Peyer's patch (tissue), 4 donors: ENCODE data around the gene EFCAB5. TPM values are rescaled to one million over a fixed set of nuclear protein-coding genes. Genes with fewer than 3 reads are reported as not detected.
"Not testable (repeated sequence)": the region's sequence is repeated elsewhere in the genome, so short reads cannot be mapped to it uniquely, and the experiment has no call there.

Experiments used
- DNase-seq, 3 donors: peaks; one replicate each; pipeline ENCODE4 v3.0.0-alpha.2; 2017 to 2019
- H3K27ac ChIP-seq, 4 donors: fragments of 200-600 bp; sonication (generic); one replicate each; pipeline ENCODE4 v1.5.1; 2016 to 2019
- H3K27me3 ChIP-seq, 2 donors: fragments of 200-600 bp; sonication (generic); one replicate each; pipeline ENCODE4 v1.5.1; 2019
- H3K36me3 ChIP-seq, 3 donors: fragments of 200-600 bp; sonication (generic); one replicate each; pipeline ENCODE4 v1.5.1; 2016 to 2019
- H3K4me1 ChIP-seq, 4 donors: fragments of 200-600 bp; sonication (generic); one replicate each; pipeline ENCODE4 v1.5.1; 2016 to 2019
- H3K4me3 ChIP-seq, 4 donors: fragments of 200-600 bp; sonication (generic); 1 replicate in 3 of 4; 2 replicates in 1 of 4; pipeline ENCODE4 v1.5.1; 2016 to 2019; ENCODE audit warnings: mild to moderate bottlenecking in 1 of 4
- H3K9me3 ChIP-seq, 4 donors: fragments of 200-600 bp; sonication (generic); one replicate each; pipeline ENCODE4 v1.5.1; 2016 to 2019; ENCODE audit warnings: mild to moderate bottlenecking in 1 of 4
- POLR2A ChIP-seq, 2 donors: fragments of 450-650 bp; IDR thresholded peaks; one replicate each; pipeline ENCODE4 v1.5.1; 2017; ENCODE audit warnings: antibody characterized with exemption in 2 of 2, mild to moderate bottlenecking in 2 of 2, moderate library complexity in 2 of 2
- total RNA-seq, 4 donors: library from RNA; depleted of rRNA; stranded (reverse); fragments of >200 nt; gene quantifications; one replicate each; pipeline ENCODE4 v1.1.0, GENCODE V29; 2016
- TF ChIP-seq, protein P1 (sequence below), 6 experiments: fragments of 450-650 bp in 4 of 6; fragments of 200-600 bp in 2 of 6; sonication (generic) in 1 of 6; IDR thresholded peaks; one replicate each; pipeline ENCODE4 v1.5.1; 2017 to 2019; ENCODE audit warnings: antibody characterized with exemption in 6 of 6, mild to moderate bottlenecking in 3 of 6, moderate library complexity in 1 of 6

The EFCAB5 gene
- total RNA-seq, 4 donors from 2014 or later: 0.53 to 5.8 (median 1.6) TPM

GRCh38 chr17:29948448-29949215 is 7.2 kb downstream of the EFCAB5 start:
- Histone ChIP-seq H3K4me3 (no peak overlapping the region), H3K9me3 (no peaks in the 10 kb centered on the region), H3K4me1 (no peaks in the 10 kb centered on the region), H3K27me3 (no peaks in the 10 kb centered on the region), H3K36me3 (no peaks in the 10 kb centered on the region), H3K27ac (no peak overlapping the region)
- no peak for TF ChIP-seq POLR2A (IDR thresholded peaks at IDR 0.05)
- TF ChIP-seq, protein P1, sequence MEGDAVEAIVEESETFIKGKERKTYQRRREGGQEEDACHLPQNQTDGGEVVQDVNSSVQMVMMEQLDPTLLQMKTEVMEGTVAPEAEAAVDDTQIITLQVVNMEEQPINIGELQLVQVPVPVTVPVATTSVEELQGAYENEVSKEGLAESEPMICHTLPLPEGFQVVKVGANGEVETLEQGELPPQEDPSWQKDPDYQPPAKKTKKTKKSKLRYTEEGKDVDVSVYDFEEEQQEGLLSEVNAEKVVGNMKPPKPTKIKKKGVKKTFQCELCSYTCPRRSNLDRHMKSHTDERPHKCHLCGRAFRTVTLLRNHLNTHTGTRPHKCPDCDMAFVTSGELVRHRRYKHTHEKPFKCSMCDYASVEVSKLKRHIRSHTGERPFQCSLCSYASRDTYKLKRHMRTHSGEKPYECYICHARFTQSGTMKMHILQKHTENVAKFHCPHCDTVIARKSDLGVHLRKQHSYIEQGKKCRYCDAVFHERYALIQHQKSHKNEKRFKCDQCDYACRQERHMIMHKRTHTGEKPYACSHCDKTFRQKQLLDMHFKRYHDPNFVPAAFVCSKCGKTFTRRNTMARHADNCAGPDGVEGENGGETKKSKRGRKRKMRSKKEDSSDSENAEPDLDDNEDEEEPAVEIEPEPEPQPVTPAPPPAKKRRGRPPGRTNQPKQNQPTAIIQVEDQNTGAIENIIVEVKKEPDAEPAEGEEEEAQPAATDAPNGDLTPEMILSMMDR (IDR thresholded peaks at IDR 0.05): no peak
- no peak for DNase-seq

DNA sequence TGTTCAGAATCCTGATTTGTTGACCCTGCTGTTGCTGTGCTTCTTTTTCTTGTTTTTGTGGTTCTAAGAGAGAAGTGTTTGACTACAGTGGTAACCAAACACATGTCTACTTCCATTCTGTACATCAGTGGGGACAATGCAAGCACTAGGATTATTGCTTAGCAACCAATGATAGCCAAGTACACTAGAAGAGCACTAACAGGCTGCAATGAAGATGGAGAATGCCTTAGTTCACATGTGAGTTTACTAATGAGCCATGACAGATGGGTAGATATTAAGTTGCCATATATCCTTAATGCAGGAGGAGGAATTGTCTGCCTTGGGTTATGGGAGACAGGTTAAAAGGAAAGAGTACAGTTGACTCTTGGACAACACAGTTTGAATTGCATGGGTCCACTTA is 8.3 kb downstream of the EFCAB5 start:
- Histone ChIP-seq H3K4me1 (no peaks in the 10 kb centered on the region), H3K4me3 (no peak overlapping the region), H3K27me3 (no peaks in the 10 kb centered on the region), H3K36me3 (no peaks in the 10 kb centered on the region), H3K27ac (no peak overlapping the region), H3K9me3 (peaks cover 0 to 7% (median 1%) of the 10 kb centered on the region in 4 donors)
- no peak for DNase-seq
- TF ChIP-seq POLR2A (IDR thresholded peaks at IDR 0.05): no peak
- TF ChIP-seq, protein P1 (IDR thresholded peaks at IDR 0.05): no peak

GRCh38 chr17:29954405-29954804 is 13.0 kb downstream of the EFCAB5 start:
- no peaks in the 10 kb centered on the region for H3K36me3 ChIP-seq
- no peak for DNase-seq
- H3K9me3 ChIP-seq: peaks cover 0 to 8% (median 2%) of the 10 kb centered on the region in 4 donors
- TF ChIP-seq POLR2A (IDR thresholded peaks at IDR 0.05): no peak
- TF ChIP-seq, protein P1 (IDR thresholded peaks at IDR 0.05): no peak
- no peaks in the 10 kb centered on the region for H3K4me1 ChIP-seq
- no peaks in the 10 kb centered on the region for H3K27me3 ChIP-seq
- H3K27ac ChIP-seq: no peak overlapping the region
- no peak overlapping the region for H3K4me3 ChIP-seq

- H3K27ac ChIP-seq: no peak overlapping the region
- peaks cover 0 to 8% (median 2%) of the 10 kb centered on the region in 4 donors for H3K9me3 ChIP-seq
- TF ChIP-seq, protein P1 (IDR thresholded peaks at IDR 0.05): no peak
- no peak for TF ChIP-seq POLR2A (IDR thresholded peaks at IDR 0.05)
- no peaks in the 10 kb centered on the region for H3K4me1 ChIP-seq
- no peak overlapping the region for H3K4me3 ChIP-seq
- DNase-seq: no peak
- H3K36me3 ChIP-seq: no peaks in the 10 kb centered on the region
- H3K27me3 ChIP-seq: no peaks in the 10 kb centered on the region
Measured at GRCh38 chr17:29956225-29956624, 14.8 kb downstream of the EFCAB5 start.

DNA sequence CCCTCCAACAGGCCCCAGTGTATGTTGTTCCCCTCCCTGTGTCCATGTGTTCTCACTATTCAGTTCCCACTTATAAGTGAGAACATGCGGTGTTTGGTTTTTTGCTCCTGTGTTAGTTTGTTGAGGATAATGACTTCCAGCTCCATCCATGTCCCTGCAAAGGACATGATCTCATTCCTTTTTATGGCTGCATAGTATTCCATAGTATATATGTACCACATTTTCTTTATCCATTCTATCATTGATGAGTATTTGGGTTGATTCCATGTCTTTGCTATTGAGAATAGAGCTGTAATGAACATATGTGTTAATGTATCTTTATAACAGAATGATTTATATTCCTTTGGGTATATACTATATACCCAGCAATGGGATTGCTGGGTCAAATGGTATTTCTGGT is 16.1 kb downstream of the EFCAB5 start:
- not testable (repeated sequence) for H3K27me3 ChIP-seq, H3K36me3 ChIP-seq, DNase-seq, H3K27ac ChIP-seq, H3K9me3 ChIP-seq, H3K4me1 ChIP-seq, H3K4me3 ChIP-seq

DNA sequence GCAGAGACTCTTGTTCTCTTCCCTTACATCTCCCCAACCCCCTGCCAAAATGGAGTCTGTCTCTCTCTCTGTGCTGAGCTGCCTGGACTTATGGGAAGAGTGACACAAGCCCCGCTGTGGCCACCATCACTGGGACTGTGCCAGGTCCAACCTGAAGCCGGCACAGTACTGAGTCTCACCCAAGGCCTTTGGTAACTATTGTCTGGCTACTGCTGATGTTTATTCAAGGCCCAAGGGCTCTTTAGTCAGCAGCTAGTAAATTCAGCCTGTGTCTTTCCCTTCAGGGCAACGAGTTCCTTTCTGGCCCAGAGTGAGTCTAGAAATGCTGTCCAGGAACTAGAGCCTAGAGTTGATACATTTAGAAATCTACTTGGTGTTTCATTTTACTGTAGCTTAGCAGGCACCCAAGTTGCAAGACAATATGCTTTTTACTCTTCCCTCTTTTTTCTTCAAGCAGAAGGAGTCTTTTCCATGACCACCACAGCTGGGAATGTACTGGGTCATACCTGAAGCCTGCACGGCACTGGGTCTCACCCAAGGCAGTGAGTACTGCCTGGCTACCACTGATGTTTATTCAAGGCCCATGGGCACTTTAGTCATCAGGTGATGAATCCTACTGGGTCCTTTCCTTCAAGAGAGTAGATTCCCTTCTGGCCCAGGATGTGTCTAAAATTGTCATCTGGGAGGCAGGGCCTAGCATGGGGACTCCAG is 17.7 kb downstream of the EFCAB5 start:
- no peak overlapping the region for H3K4me3 ChIP-seq
- H3K4me1 ChIP-seq: no peaks in the 10 kb centered on the region
- H3K36me3 ChIP-seq: no peaks in the 10 kb centered on the region
- no peak overlapping the region for H3K27ac ChIP-seq
- H3K27me3 ChIP-seq: no peaks in the 10 kb centered on the region
- TF ChIP-seq, protein P1 (IDR thresholded peaks at IDR 0.05): no peak
- no peak for TF ChIP-seq POLR2A (IDR thresholded peaks at IDR 0.05)
- DNase-seq: no peak
- H3K9me3 ChIP-seq: peaks cover 0 to 7% (median 2%) of the 10 kb centered on the region in 4 donors
